OCI-LY1 (cell line): ENCODE data around the gene SEMA4G.

Source experiments
- H2AFZ ChIP-seq: fragments of 200-600 bp; sonication (generic), shearing (Covaris generic); 2 replicates; pipeline ENCODE4 v1.6.0; 2014; ENCODE audit warnings: antibody characterized with exemption, mild to moderate bottlenecking, low read length
- H3F3A ChIP-seq: fragments of 200-600 bp; sonication (generic), shearing (Covaris generic); 2 replicates; pipeline ENCODE4 v1.6.0; 2014; ENCODE audit warnings: mild to moderate bottlenecking, antibody characterized with exemption, low read length, moderate library complexity; ENCODE audit not compliant: insufficient read depth
- H3K27ac ChIP-seq: fragments of 200-600 bp; sonication (generic); 2 replicates; pipeline ENCODE4 v1.5.1; 2014; ENCODE audit warnings: low read length, mixed run types, mild to moderate bottlenecking, low read depth; ENCODE audit not compliant: poor library complexity, severe bottlenecking
- H3K27me3 ChIP-seq: fragments of 200-600 bp; sonication (generic); 2 replicates; pipeline ENCODE4 v1.6.0; 2014; ENCODE audit warnings: antibody characterized with exemption, mild to moderate bottlenecking, low read length, moderate library complexity; ENCODE audit not compliant: insufficient read depth
- H3K36me3 ChIP-seq: fragments of 200-600 bp; sonication (generic); 2 replicates; pipeline ENCODE4 v1.6.1; 2014; ENCODE audit warnings: mild to moderate bottlenecking, antibody characterized with exemption, low read length, moderate library complexity, mixed read lengths; ENCODE audit not compliant: insufficient read depth
- H3K4me1 ChIP-seq: fragments of 200-600 bp; sonication (generic); 2 replicates; pipeline ENCODE4 v1.5.1; 2014; ENCODE audit warnings: mild to moderate bottlenecking, low read length, moderate library complexity; ENCODE audit not compliant: insufficient read depth, severe bottlenecking
- H3K4me2 ChIP-seq: fragments of 200-600 bp; sonication (generic), shearing (Covaris generic); 2 replicates; pipeline ENCODE4 v1.6.1; 2014; ENCODE audit warnings: low read length
- H3K4me3 ChIP-seq: fragments of 200-600 bp; sonication (generic); 2 replicates; pipeline ENCODE4 v1.5.1; 2014; ENCODE audit warnings: low read length, low read depth, mild to moderate bottlenecking, mixed read lengths; ENCODE audit not compliant: poor library complexity, severe bottlenecking
- H3K79me2 ChIP-seq: fragments of 200-600 bp; shearing (Covaris generic); 2 replicates; pipeline ENCODE4 v1.6.1; 2016; ENCODE audit warnings: mixed run types, low read length, mixed read lengths; ENCODE audit not compliant: insufficient read depth
- H3K9ac ChIP-seq: fragments of 200-600 bp; sonication (generic), shearing (Covaris generic); 2 replicates; pipeline ENCODE4 v1.6.1; 2014; ENCODE audit warnings: mild to moderate bottlenecking, low read length, mixed read lengths
- H3K9me2 ChIP-seq: fragments of 200-600 bp; sonication (generic), shearing (Covaris generic); 2 replicates; pipeline ENCODE4 v1.6.1; 2014; ENCODE audit warnings: low read depth, mild to moderate bottlenecking, low read length, mixed read lengths
- H3K9me3 ChIP-seq: fragments of 200-600 bp; shearing (Covaris generic); 2 replicates; pipeline ENCODE4 v1.6.1; 2014; ENCODE audit warnings: low read length, mixed read lengths
- H4K20me1 ChIP-seq: fragments of 200-600 bp; sonication (generic), shearing (Covaris generic); 2 replicates; pipeline ENCODE4 v1.6.0; 2016; ENCODE audit warnings: mild to moderate bottlenecking, low read length; ENCODE audit not compliant: insufficient read depth
- CTCF ChIP-seq: fragments of 200-600 bp; sonication (generic), shearing (Covaris generic); IDR thresholded peaks from 2 replicates; pipeline ENCODE4 v1.5.1; 2017; ENCODE audit warnings: mild to moderate bottlenecking, antibody characterized with exemption, low read length, moderate library complexity, mixed read lengths
- EZH2 ChIP-seq: fragments of 200-600 bp; sonication (generic), shearing (Covaris generic); IDR thresholded peaks from 2 replicates; pipeline ENCODE4 v1.8.0; 2017; ENCODE audit warnings: borderline replicate concordance, mixed run types, mild to moderate bottlenecking, antibody characterized with exemption, low read length, moderate library complexity, mixed read lengths

Gene SEMA4G

GRCh38 chr10:101003639-101004206, 34.4 kb downstream of the SEMA4G start:
- Histone ChIP-seq H2AFZ (no peak overlapping the region), H3K4me2 (no peak overlapping the region), H3K9me2 (no peaks in the 10 kb centered on the region), H3K9me3 (no peaks in the 10 kb centered on the region), H3K4me1 (peaks cover 3% of the 10 kb centered on the region), H4K20me1 (no peaks in the 10 kb centered on the region), H3K9ac (no peak overlapping the region), H3K4me3 (no peak overlapping the region), H3K27ac (no peak overlapping the region), H3F3A (no peaks in the 10 kb centered on the region), H3K27me3 (no peaks in the 10 kb centered on the region), H3K79me2 (no peaks in the 10 kb centered on the region), H3K36me3 (no peaks in the 10 kb centered on the region)
- TF ChIP-seq EZH2: no peak
- no peak for TF ChIP-seq CTCF

GRCh38 chr10:101005361-101005760, 36.1 kb downstream of the SEMA4G start:
- Histone ChIP-seq H4K20me1 (no peaks in the 10 kb centered on the region), H2AFZ (no peak overlapping the region), H3K4me2 (no peak overlapping the region), H3K4me3 (no peak overlapping the region), H3K9me3 (no peaks in the 10 kb centered on the region), H3F3A (no peaks in the 10 kb centered on the region), H3K27ac (no peak overlapping the region), H3K4me1 (no peaks in the 10 kb centered on the region), H3K27me3 (no peaks in the 10 kb centered on the region), H3K79me2 (no peaks in the 10 kb centered on the region), H3K36me3 (no peaks in the 10 kb centered on the region), H3K9me2 (no peaks in the 10 kb centered on the region), H3K9ac (no peak overlapping the region)
- no peak for TF ChIP-seq EZH2
- no peak for TF ChIP-seq CTCF

- no peaks in the 10 kb centered on the region for H3K27me3 ChIP-seq
- no peak overlapping the region for H3K9ac ChIP-seq
- no peaks in the 10 kb centered on the region for H3K9me2 ChIP-seq
- no peaks in the 10 kb centered on the region for H3K79me2 ChIP-seq
- no peak overlapping the region for H3K4me3 ChIP-seq
- no peaks in the 10 kb centered on the region for H3K4me1 ChIP-seq
- H3K4me2 ChIP-seq: no peak overlapping the region
- no peak overlapping the region for H2AFZ ChIP-seq
- no peaks in the 10 kb centered on the region for H4K20me1 ChIP-seq
- H3K36me3 ChIP-seq: no peaks in the 10 kb centered on the region
- no peak overlapping the region for H3K27ac ChIP-seq
- H3K9me3 ChIP-seq: no peaks in the 10 kb centered on the region
- H3F3A ChIP-seq: no peaks in the 10 kb centered on the region
- TF ChIP-seq CTCF (no peak), EZH2 (no peak)
Observed at GRCh38 chr10:101005869-101006567, 36.7 kb downstream of the SEMA4G start.
